Measurements from ENCODE around the gene TLL2. TPM values are rescaled to one million over a fixed set of nuclear protein-coding genes. Genes with fewer than 3 reads are reported as not detected.
"Not testable (repeated sequence)": the region's sequence is repeated elsewhere in the genome, so short reads cannot be mapped to it uniquely, and the experiment has no call there.

Gene TLL2
- polyA plus RNA-seq (2013, experiment 1 of 2; ENCODE audit: insufficient read length), result 0.55 TPM
- 0.26 TPM for polyA plus RNA-seq (2013, experiment 2 of 2; ENCODE audit: insufficient read length)

GRCh38 chr10:96513698-96514561 lies at the start of gene TLL2:
TSS of gene TLL2 (minus strand) at chr10:96513926. CDS start at chr10:96513685, 241 bp downstream.
- peak; percentile 90 for DNase-seq

- no peak for DNase-seq
These were observed 47.5 kb upstream of the TLL2 start for GRCh38 chr10:96560966-96561887.

- DNase-seq, result no peak
These were observed 46.8 kb upstream of the TLL2 start for GRCh38 chr10:96560489-96560888.

GRCh38 chr10:96556003-96556402 lies 42.3 kb upstream of the TLL2 start:
- DNase-seq, result peak; percentile 21

GRCh38 chr10:96555330-96555729 lies 41.6 kb upstream of the TLL2 start:
- DNase-seq, result no peak

GRCh38 chr10:96548589-96548988 lies 34.9 kb upstream of the TLL2 start:
- no peak for DNase-seq

GRCh38 chr10:96545558-96545957 lies 31.8 kb upstream of the TLL2 start:
- not testable (repeated sequence) for DNase-seq

- DNase-seq, result no peak
These were observed 28.2 kb upstream of the TLL2 start for GRCh38 chr10:96541921-96542320.

- DNase-seq, result no peak
These were observed 26.5 kb upstream of the TLL2 start for GRCh38 chr10:96540240-96540639.

GRCh38 chr10:96538683-96539082 lies 25.0 kb upstream of the TLL2 start:
- DNase-seq, result no peak

GRCh38 chr10:96536129-96536528 lies 22.4 kb upstream of the TLL2 start:
- DNase-seq, result no peak

- no peak for DNase-seq
These were observed 18.8 kb upstream of the TLL2 start for GRCh38 chr10:96532523-96532922.

GRCh38 chr10:96529634-96530279 lies 16.0 kb upstream of the TLL2 start:
- no peak for DNase-seq

GRCh38 chr10:96524741-96525140 lies 11.0 kb upstream of the TLL2 start:
- no peak for DNase-seq

GRCh38 chr10:96517284-96517683 lies 3.6 kb upstream of the TLL2 start:
- DNase-seq, result no peak

- DNase-seq, result no peak
These were observed 2.6 kb upstream of the TLL2 start for GRCh38 chr10:96516337-96516736.

GRCh38 chr10:96513305-96513697 lies 425 bp downstream of the TLL2 start:
- DNase-seq, result no peak

GRCh38 chr10:96512524-96513304 lies 1.0 kb downstream of the TLL2 start:
- peak; percentile 26 for DNase-seq

- peak; percentile 36 for DNase-seq
These were observed 2.4 kb downstream of the TLL2 start for GRCh38 chr10:96511044-96511945.

- DNase-seq, result peak; percentile 94
These were observed 4.6 kb downstream of the TLL2 start for GRCh38 chr10:96509017-96509641.

All from fibroblast of skin of back (primary cell).